Measurements from ENCODE around the gene PACSIN1. TPM values are rescaled to one million over a fixed set of nuclear protein-coding genes. Genes with fewer than 3 reads are reported as not detected.
A peak's percentile ranks its signal among the peaks of the same experiment; 100 is the strongest.
"Not testable (repeated sequence)": the region's sequence is repeated elsewhere in the genome, so short reads cannot be mapped to it uniquely, and the experiment has no call there.

The PACSIN1 gene
- total RNA-seq, 2 experiments from 2014 or later, result 0.07 to 0.14 TPM

- peaks cover 27% of the 10 kb centered on the region for H3K4me1 Mint-ChIP-seq
- peak; percentile 90 for DNase-seq
- no peaks in the 10 kb centered on the region for H3K36me3 Mint-ChIP-seq (ENCODE audit: low read depth)
- peak; percentile 98 for ATAC-seq
- H3K27me3 Mint-ChIP-seq, result no peaks in the 10 kb centered on the region
- intact Hi-C loops (cut with DNase I, micrococcal nuclease), result loop anchor here (1.0 to 10.0 kb wide), 6 partner anchors 42 to 236 kb away; partner anchors contain the start of genes ILRUN (in 1 of the 2), RPS10 (in 1 of the 2) and SMIM29 (in 1 of the 2)
- H3K4me3 Mint-ChIP-seq, result peak overlapping the region; percentile 24
- ChIA-PET POLR2A (no interaction called here), CTCF (no interaction called here)
- peak overlapping the region; percentile 87 for H3K27ac Mint-ChIP-seq
- H3K9me3 Mint-ChIP-seq (ENCODE audit: low read depth), result no peaks in the 10 kb centered on the region
These were observed 19.0 kb downstream of the PACSIN1 start for GRCh38 chr6:34484899-34485298.

DNA sequence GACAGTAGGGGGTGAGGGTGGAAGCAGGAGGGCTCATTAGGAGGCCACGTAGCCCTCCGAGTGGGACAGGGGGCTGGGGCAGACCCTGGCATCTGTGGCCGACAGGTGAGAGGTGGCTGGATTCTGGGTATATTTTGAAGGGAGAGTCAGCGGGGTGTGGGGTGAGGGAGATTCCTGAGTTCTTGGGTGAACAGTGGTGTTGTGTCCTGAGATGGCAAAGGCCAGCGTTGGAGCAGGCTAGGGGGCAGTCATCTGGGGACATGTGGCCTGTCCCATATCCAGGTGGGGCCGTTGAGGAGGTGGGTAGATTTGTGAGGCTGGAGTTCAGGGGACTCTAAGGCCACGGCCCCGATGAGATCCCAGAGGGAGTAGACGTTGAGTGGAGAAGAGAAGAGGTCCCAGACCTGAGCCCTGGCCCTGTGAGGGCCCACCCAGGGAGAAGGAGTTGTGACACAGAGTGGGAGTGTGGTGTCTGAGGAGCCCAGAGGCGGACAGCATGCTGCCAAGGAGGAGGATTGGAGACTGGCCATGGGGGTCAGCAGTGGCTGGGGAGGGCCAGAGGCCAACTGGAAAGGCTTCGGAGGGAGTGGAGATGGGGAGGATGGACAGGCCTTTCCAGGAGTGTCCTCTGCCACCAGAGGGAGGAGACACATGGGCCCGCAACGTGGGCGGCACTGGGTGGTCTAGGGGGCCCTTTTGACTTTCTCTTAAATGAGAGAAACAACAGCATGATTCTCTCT is 19.6 kb downstream of the PACSIN1 start:
- no peaks in the 10 kb centered on the region for H3K9me3 Mint-ChIP-seq (ENCODE audit: low read depth)
- ATAC-seq (no peak), DNase-seq (no peak)
- H3K27ac Mint-ChIP-seq, result peak overlapping the region; percentile 87
- ChIA-PET POLR2A (no interaction called here), CTCF (no interaction called here)
- peaks cover 27% of the 10 kb centered on the region for H3K4me1 Mint-ChIP-seq
- no peaks in the 10 kb centered on the region for H3K27me3 Mint-ChIP-seq
- no peaks in the 10 kb centered on the region for H3K36me3 Mint-ChIP-seq (ENCODE audit: low read depth)
- intact Hi-C loops (cut with DNase I, micrococcal nuclease), result loop anchor here (1.0 to 10.0 kb wide), 6 partner anchors 42 to 237 kb away; partner anchors contain the start of genes ILRUN (in 1 of the 2), RPS10 (in 1 of the 2) and SMIM29 (in 1 of the 2)
- H3K4me3 Mint-ChIP-seq, result peak overlapping the region; percentile 22

DNA sequence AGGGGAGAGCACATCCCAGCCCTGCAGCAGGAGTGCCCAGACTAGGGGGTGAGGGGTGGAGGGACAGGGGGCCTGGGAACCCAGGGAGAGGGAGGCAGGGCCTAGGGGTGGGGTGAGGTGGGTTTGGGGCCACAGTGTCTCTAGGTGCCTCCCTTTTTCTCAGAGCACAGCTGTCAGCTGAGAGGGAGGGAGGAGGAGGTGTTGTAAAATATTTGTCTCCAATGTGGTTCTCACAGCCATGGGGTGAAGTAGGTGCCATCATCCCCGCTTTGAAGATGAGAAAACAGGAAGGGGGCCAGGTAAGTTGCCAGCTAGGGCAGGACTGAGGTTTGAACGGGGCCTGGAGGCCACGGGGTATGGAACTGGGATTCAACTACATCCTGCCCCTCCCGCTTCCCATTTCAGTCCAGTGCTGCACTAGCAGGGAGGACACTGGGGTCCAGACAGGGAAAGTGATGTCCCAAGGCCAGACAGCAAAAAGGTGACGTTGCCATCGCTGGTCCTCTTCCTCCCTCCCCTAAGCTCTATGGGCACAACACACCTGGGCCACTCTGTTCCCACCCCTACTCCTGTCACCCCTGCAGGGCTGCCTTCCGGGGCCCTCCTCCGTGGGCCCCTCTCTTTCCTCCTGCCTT is 20.3 kb downstream of the PACSIN1 start:
- ATAC-seq (no peak), DNase-seq (peak; percentile 27)
- Mint-ChIP-seq H3K36me3 (ENCODE audit: low read depth) (no peaks in the 10 kb centered on the region), H3K4me3 (no peak overlapping the region), H3K4me1 (peaks cover 27% of the 10 kb centered on the region), H3K9me3 (ENCODE audit: low read depth) (no peaks in the 10 kb centered on the region), H3K27me3 (no peaks in the 10 kb centered on the region), H3K27ac (peak overlapping the region; percentile 87)
- POLR2A ChIA-PET, result no interaction called here
- intact Hi-C loops (cut with DNase I, micrococcal nuclease), result loop anchor here (10.0 kb wide), 2 partner anchors 189 to 209 kb away; partner anchors contain the start of gene ILRUN (in 1 of the 2)
- CTCF ChIA-PET, result no interaction called here

DNA sequence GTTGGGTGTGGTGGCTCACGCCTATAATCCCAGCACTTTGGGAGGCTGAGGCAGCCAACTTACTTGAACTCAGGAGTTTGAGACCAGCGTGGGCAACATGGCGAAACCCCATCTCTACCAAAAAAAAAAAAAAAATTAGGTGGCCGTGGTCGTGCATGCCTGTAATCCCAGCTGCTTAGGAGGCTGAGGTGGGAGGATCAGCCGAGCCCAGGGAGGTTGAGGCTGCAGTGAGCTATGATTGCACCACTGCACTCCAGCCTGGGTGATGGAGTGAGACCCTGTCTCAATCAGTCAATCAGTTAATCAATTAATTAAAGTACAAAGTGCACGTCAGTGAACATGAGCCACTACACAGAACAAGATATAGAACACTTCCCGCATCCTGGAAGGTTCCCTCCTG is 21.0 kb downstream of the PACSIN1 start:
- intact Hi-C loops (cut with DNase I, micrococcal nuclease), result loop anchor here (10.0 kb wide), 2 partner anchors 188 to 208 kb away; partner anchors contain the start of gene ILRUN (in 1 of the 2)
- POLR2A ChIA-PET; CTCF ChIA-PET; H3K36me3 Mint-ChIP-seq (ENCODE audit: low read depth); DNase-seq; H3K27me3 Mint-ChIP-seq; H3K27ac Mint-ChIP-seq; ATAC-seq; H3K9me3 Mint-ChIP-seq (ENCODE audit: low read depth); H3K4me3 Mint-ChIP-seq: not testable (repeated sequence)
- peaks cover 27% of the 10 kb centered on the region for H3K4me1 Mint-ChIP-seq

DNA sequence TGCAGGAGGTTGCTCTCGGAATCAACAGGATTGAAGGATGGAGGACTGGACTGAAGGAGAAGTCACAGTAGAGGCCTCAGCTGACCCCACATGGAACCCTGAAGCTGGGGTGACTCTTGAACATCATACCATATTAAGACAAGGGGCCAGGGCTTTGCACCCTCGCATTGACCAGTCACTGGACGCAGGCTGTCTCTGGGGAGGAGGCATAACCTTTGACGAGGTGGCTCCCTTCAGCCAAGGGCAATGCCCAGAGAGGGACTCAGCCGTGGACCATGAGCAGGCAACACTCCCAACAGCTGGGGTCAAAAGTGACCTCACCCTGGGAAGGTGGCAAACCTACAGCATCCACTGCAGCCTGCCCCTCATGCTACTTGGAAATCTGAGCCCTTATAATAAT is 21.7 kb downstream of the PACSIN1 start:
- ATAC-seq (no peak), DNase-seq (no peak)
- intact Hi-C loops (cut with DNase I, micrococcal nuclease), result loop anchor here (10.0 kb wide), 2 partner anchors 187 to 207 kb away; partner anchors contain the start of gene ILRUN (in 1 of the 2)
- Mint-ChIP-seq H3K4me3 (no peak overlapping the region), H3K9me3 (ENCODE audit: low read depth) (no peaks in the 10 kb centered on the region), H3K27me3 (no peaks in the 10 kb centered on the region), H3K4me1 (peaks cover 27% of the 10 kb centered on the region), H3K36me3 (ENCODE audit: low read depth) (no peaks in the 10 kb centered on the region), H3K27ac (no peak overlapping the region)
- ChIA-PET POLR2A (no interaction called here), CTCF (interaction anchor here (0.7 kb wide), 1 partner anchor 27 kb away, joined by 4 read pairs; no protein-coding TSS in a partner anchor)

GRCh38 chr6:34489207-34489805 is 23.4 kb downstream of the PACSIN1 start:
- ChIA-PET CTCF (interaction anchor here (0.7 to 1.2 kb wide), 3 partner anchors 29 to 150 kb away, joined by 3 read pairs; no protein-coding TSS in a partner anchor), POLR2A (interaction anchor here (0.5 to 0.7 kb wide), 2 partner anchors 70 to 221 kb away, joined by 3 to 4 read pairs; no protein-coding TSS in a partner anchor)
- H3K9me3 Mint-ChIP-seq (ENCODE audit: low read depth), result no peaks in the 10 kb centered on the region
- ATAC-seq (no peak), DNase-seq (no peak)
- H3K27me3 Mint-ChIP-seq, result no peaks in the 10 kb centered on the region
- H3K36me3 Mint-ChIP-seq (ENCODE audit: low read depth), result no peaks in the 10 kb centered on the region
- no peak overlapping the region for H3K27ac Mint-ChIP-seq
- H3K4me1 Mint-ChIP-seq, result peaks cover 24% of the 10 kb centered on the region
- intact Hi-C loops (cut with DNase I, micrococcal nuclease), result loop anchor here (10.0 kb wide), 2 partner anchors 185 to 205 kb away; partner anchors contain the start of gene ILRUN (in 1 of the 2)
- no peak overlapping the region for H3K4me3 Mint-ChIP-seq

DNA sequence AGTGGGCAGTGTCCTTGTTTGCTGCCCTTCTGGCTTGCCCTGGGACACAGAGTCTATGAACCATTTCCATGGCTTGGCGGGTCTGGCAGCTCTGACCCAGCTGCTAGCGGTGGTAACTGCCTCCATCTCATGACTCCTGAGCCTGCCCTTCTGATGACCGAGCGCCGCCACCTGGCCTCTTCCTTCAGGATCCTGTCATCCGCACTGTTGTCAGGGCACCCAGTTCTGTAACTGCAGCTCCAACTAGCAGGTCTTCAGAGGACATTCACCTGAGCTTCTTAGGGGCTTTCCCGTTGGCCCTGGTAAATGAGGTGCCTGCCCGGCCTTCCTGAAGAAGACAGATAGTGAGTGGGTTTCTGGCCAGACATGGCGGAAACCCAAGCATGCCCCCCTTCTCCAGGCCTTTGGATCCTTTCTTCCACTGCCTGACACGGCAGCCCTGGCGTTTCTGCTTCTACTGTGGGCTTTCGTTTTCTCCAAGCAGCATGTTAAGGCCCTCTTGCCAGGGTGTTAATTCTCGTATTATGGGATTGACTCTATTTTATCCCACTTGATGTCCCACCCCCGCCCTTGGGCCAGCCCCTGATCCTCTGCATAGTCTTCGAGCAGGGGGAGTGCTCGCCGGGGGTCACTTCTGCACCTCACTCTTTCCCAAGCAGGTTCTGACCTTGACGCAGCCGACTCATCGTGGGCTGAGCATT is 24.7 kb downstream of the PACSIN1 start:
- Mint-ChIP-seq H3K4me1 (peaks cover 11% of the 10 kb centered on the region), H3K4me3 (no peak overlapping the region), H3K9me3 (ENCODE audit: low read depth) (no peaks in the 10 kb centered on the region), H3K36me3 (ENCODE audit: low read depth) (no peaks in the 10 kb centered on the region), H3K27ac (peak overlapping the region; percentile 37), H3K27me3 (no peaks in the 10 kb centered on the region)
- ATAC-seq (no peak), DNase-seq (no peak)
- ChIA-PET CTCF (interaction anchor here (1.0 to 1.4 kb wide), 2 partner anchors 22 to 31 kb away, joined by 3 read pairs; no protein-coding TSS in a partner anchor), POLR2A (no interaction called here)
- intact Hi-C loops (cut with DNase I, micrococcal nuclease), result no loop called here

DNA sequence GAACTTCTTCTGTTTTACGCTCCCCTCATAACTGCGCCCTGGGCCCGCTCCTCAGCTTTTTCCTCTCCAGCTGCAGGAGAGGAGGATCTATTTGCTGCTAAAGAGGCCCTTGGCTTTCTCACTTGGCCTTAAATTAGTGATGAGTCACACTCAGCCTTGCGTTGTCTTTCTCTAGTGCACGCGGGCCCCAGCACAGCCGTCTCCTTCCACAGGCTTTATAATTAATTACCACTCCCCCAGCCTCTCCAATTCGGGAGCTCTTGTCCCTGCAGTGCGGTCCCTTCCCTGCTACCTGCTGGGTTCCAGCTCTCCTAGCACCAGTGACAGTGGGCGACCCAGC is 25.2 kb downstream of the PACSIN1 start:
- CTCF ChIA-PET, result interaction anchor here (1.0 to 1.4 kb wide), 3 partner anchors 7 to 32 kb away, joined by 3 read pairs; no protein-coding TSS in a partner anchor
- POLR2A ChIA-PET, result no interaction called here

GRCh38 chr6:34493344-34493743 is 27.5 kb downstream of the PACSIN1 start:
- ATAC-seq (no peak), DNase-seq (no peak)
- no peak overlapping the region for H3K27ac Mint-ChIP-seq
- POLR2A ChIA-PET, result no interaction called here
- CTCF ChIA-PET, result interaction anchor here (0.6 kb wide), 1 partner anchor 161 kb away, joined by 3 read pairs; no protein-coding TSS in a partner anchor
- no peaks in the 10 kb centered on the region for H3K4me1 Mint-ChIP-seq
- H3K36me3 Mint-ChIP-seq (ENCODE audit: low read depth), result no peaks in the 10 kb centered on the region
- no peaks in the 10 kb centered on the region for H3K9me3 Mint-ChIP-seq (ENCODE audit: low read depth)
- H3K27me3 Mint-ChIP-seq, result peaks cover 2% of the 10 kb centered on the region
- H3K4me3 Mint-ChIP-seq, result no peak overlapping the region
- intact Hi-C loops (cut with DNase I, micrococcal nuclease), result no loop called here

More for the DNA sequence above, 25.2 kb downstream of the PACSIN1 start:
- no peak for ATAC-seq
- H3K4me1 Mint-ChIP-seq, result peaks cover 6% of the 10 kb centered on the region
- no peak for DNase-seq
- H3K36me3 Mint-ChIP-seq (ENCODE audit: low read depth), result no peaks in the 10 kb centered on the region
- H3K9me3 Mint-ChIP-seq (ENCODE audit: low read depth), result no peaks in the 10 kb centered on the region
- no peaks in the 10 kb centered on the region for H3K27me3 Mint-ChIP-seq
- intact Hi-C loops (cut with DNase I, micrococcal nuclease), result no loop called here
- no peak overlapping the region for H3K4me3 Mint-ChIP-seq
- H3K27ac Mint-ChIP-seq, result no peak overlapping the region

GRCh38 chr6:34494973-34495372 is 29.1 kb downstream of the PACSIN1 start:
- Mint-ChIP-seq H3K27me3 (peaks cover 2% of the 10 kb centered on the region), H3K4me3 (no peak overlapping the region), H3K27ac (no peak overlapping the region), H3K36me3 (ENCODE audit: low read depth) (no peaks in the 10 kb centered on the region), H3K9me3 (ENCODE audit: low read depth) (no peaks in the 10 kb centered on the region), H3K4me1 (no peaks in the 10 kb centered on the region)
- intact Hi-C loops (cut with DNase I, micrococcal nuclease), result no loop called here
- DNase-seq (no peak), ATAC-seq (no peak)
- ChIA-PET CTCF (interaction anchor here (0.7 kb wide), 1 partner anchor 35 kb away, joined by 3 read pairs; no protein-coding TSS in a partner anchor), POLR2A (interaction anchor here (0.6 kb wide), 1 partner anchor 660 kb away, joined by 3 read pairs; no protein-coding TSS in a partner anchor)
